Stomach (tissue), 9 donors: Measurements from ENCODE around the gene SEC11A. TPM values are rescaled to one million over a fixed set of nuclear protein-coding genes. Genes with fewer than 3 reads are reported as not detected.

Experiments used
- DNase-seq, 2 donors: peaks; one replicate each; pipeline versions ENCODE4 v3.0.0 to v3.0.0-alpha.2; 2013 to 2019
- H3K27ac ChIP-seq, 5 donors: fragments of 200-600 bp in 4 of 5; sonication (generic) in 4 of 5; one replicate each; pipeline ENCODE4 v1.5.1; 2013 to 2019; ENCODE audit warnings: mild to moderate bottlenecking in 1 of 5, moderate library complexity in 1 of 5
- H3K27me3 ChIP-seq, 3 donors: fragments of 200-600 bp; sonication (generic); one replicate each; pipeline ENCODE4 v1.5.1; 2017 to 2019; ENCODE audit warnings: mixed run types in 1 of 3
- H3K36me3 ChIP-seq, 4 donors: fragments of 200-600 bp; sonication (generic); 1 replicate in 3 of 4; 2 replicates in 1 of 4; pipeline ENCODE4 v1.5.1; 2016 to 2019
- H3K4me1 ChIP-seq, 4 donors: fragments of 200-600 bp; sonication (generic); one replicate each; pipeline ENCODE4 v1.5.1; 2016 to 2019
- H3K4me3 ChIP-seq, 4 donors: fragments of 200-600 bp; sonication (generic) in 3 of 4; one replicate each; pipeline ENCODE4 v1.5.1; 2016 to 2019; ENCODE audit warnings: mild to moderate bottlenecking in 1 of 4
- H3K9me3 ChIP-seq, 4 donors: fragments of 200-600 bp; sonication (generic); one replicate each; pipeline ENCODE4 v1.5.1; 2016 to 2019
- EP300 ChIP-seq: sonication (generic); formaldehyde crosslinking; IDR thresholded peaks from one replicate; pipeline ENCODE4 v1.6.1; 2017; ENCODE audit warnings: antibody characterized with exemption
- POLR2A ChIP-seq, 4 donors: fragments of 450-650 bp; IDR thresholded peaks; one replicate each; pipeline ENCODE4 v1.6.1; 2016; ENCODE audit warnings: antibody characterized with exemption in 4 of 4, control low read depth in 2 of 4, mild to moderate bottlenecking in 1 of 4, moderate library complexity in 1 of 4
- POLR2AphosphoS5 ChIP-seq, 3 donors: sonication (generic); formaldehyde crosslinking; IDR thresholded peaks; one replicate each; pipeline ENCODE4 v1.6.1; 2016; ENCODE audit warnings: antibody characterized with exemption in 3 of 3
- WGBS, 5 donors: extraction: QIAGEN DNeasy Blood & Tissue Kit in 3 of 5; methylation state at CpG; one replicate each; pipeline versions ENCODE4 v1.1.5 to v1.1.7; 2013 to 2018; 5-methylcytosine and 5-hydroxymethylcytosine counted together
- intact Hi-C: fragments of 100-400 bp; cut with DNase I; formaldehyde crosslinking; loops from one replicate; pipeline ENCODE4 v1.15.1; 2023; ENCODE audit warnings: low total_unique reads
- polyA plus RNA-seq, 3 donors: library from polyadenylated mRNA; stranded (reverse); fragments of 200-250 nt; gene quantifications; one replicate each; pipeline ENCODE4 v1.2.3, GENCODE V29; 2013
- total RNA-seq, 5 donors: library from RNA; depleted of rRNA; stranded (reverse); fragments of >200 nt; gene quantifications; one replicate each; pipeline versions ENCODE4 v1.1.0 to v1.2.3, GENCODE V29; 2014 to 2016
- TF ChIP-seq, protein P1 (sequence below), 7 experiments: fragments of 450-650 bp in 4 of 7; fragments of 200-600 bp in 3 of 7; sonication (generic) in 3 of 7; IDR thresholded peaks; one replicate each; pipeline ENCODE4 v1.5.1; 2016 to 2019; ENCODE audit warnings: antibody characterized with exemption in 7 of 7, control low read depth in 2 of 7, mild to moderate bottlenecking in 1 of 7
- donor health status: healthy with polysubstance abuse.
- donor health status: Bipolar disorder and iron deficiency.
- donor health status: healthy.

Gene SEC11A
- total and polyA plus RNA-seq, 8 donors, result 24.3 to 186 (median 101) TPM

DNA sequence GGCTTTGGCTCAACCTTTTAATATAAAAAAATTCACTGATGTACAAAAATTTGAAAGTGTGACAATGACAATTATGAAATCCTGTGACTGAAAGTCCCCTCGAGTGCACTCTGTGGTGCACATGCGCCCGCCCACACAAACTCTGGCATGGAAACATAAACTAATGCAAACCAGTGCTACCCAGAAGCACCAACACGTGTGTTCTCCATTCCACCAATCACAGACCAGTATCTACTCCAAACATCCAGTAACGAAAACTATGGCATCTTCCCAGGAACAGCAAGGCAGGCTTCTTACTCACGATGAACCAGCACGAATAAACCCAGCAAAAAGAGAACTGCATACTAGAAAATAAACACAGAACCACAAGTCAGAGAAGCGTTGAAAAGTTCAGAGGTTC is 46.2 kb downstream of the SEC11A start:
- H3K27ac ChIP-seq, result no peak overlapping the region
- DNase-seq, result no peak
- H3K36me3 ChIP-seq, result peaks cover 7 to 84% (median 82%) of the 10 kb centered on the region in 4 donors
- H3K27me3 ChIP-seq, result no peaks in the 10 kb centered on the region
- WGBS, 5 donors, result 83 to 88% (median 86%) methylated on average over 8 of the region's 8 CpGs
- H3K4me3 ChIP-seq, result no peak overlapping the region
- no peaks in the 10 kb centered on the region for H3K9me3 ChIP-seq
- TF ChIP-seq POLR2AphosphoS5 (IDR thresholded peaks at IDR 0.05) (no peak), POLR2A (IDR thresholded peaks at IDR 0.05) (no peak), EP300 (no peak)
- TF ChIP-seq, protein P1, sequence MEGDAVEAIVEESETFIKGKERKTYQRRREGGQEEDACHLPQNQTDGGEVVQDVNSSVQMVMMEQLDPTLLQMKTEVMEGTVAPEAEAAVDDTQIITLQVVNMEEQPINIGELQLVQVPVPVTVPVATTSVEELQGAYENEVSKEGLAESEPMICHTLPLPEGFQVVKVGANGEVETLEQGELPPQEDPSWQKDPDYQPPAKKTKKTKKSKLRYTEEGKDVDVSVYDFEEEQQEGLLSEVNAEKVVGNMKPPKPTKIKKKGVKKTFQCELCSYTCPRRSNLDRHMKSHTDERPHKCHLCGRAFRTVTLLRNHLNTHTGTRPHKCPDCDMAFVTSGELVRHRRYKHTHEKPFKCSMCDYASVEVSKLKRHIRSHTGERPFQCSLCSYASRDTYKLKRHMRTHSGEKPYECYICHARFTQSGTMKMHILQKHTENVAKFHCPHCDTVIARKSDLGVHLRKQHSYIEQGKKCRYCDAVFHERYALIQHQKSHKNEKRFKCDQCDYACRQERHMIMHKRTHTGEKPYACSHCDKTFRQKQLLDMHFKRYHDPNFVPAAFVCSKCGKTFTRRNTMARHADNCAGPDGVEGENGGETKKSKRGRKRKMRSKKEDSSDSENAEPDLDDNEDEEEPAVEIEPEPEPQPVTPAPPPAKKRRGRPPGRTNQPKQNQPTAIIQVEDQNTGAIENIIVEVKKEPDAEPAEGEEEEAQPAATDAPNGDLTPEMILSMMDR (IDR thresholded peaks at IDR 0.05), result no peak
- peaks cover 0 to 8% (median 0%) of the 10 kb centered on the region in 4 donors for H3K4me1 ChIP-seq
- intact Hi-C loops, result no loop called here

DNA sequence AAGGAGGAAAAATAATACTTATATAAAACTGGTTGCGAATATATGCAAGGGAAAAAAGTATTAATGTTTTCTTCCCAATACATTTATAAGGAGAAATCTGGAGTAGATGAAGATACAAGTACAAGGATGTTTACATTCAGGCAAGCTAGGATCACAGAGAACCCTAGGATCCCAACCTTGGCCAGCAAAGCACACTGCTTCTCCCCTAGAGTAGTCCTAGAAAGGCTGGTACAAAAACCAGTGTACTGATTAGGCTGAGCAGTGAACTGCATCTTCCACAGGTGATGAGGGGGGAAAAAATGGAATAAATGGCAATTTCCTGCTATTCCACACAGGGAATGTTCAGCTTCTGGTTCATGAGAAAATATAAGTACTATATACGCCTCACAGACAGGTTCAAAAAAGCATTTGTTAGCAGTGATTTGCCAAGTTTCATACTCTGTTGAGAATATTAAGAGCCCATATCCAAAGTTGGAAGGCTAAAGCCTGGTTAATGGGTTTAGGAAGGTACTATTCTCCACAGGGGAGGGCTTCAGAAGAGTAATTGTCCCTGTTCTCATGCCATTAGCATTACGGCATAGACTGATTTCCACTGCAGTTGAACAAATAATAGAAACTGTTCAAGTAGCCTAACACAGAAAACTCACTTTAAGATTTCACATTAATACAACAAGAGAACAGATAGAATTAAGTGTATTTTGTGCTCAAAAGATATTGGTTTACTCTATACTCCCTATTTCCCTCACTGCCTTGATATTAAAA is 47.5 kb downstream of the SEC11A start:
- WGBS, 5 donors, result 79 to 95% (median 86%) methylated on average over 3 of the region's 3 CpGs
- TF ChIP-seq EP300, result no peak
- TF ChIP-seq POLR2AphosphoS5 (IDR thresholded peaks at IDR 0.05), result no peak
- TF ChIP-seq POLR2A (IDR thresholded peaks at IDR 0.05), result no peak
- TF ChIP-seq, protein P1 (IDR thresholded peaks at IDR 0.05), result no peak
- Histone ChIP-seq H3K27ac (no peak overlapping the region), H3K9me3 (no peaks in the 10 kb centered on the region), H3K4me1 (peaks cover 0 to 8% (median 0%) of the 10 kb centered on the region in 4 donors), H3K4me3 (no peak overlapping the region), H3K27me3 (no peaks in the 10 kb centered on the region), H3K36me3 (peaks cover 7 to 83% (median 72%) of the 10 kb centered on the region in 4 donors)
- intact Hi-C loops, result no loop called here
- no peak for DNase-seq

DNA sequence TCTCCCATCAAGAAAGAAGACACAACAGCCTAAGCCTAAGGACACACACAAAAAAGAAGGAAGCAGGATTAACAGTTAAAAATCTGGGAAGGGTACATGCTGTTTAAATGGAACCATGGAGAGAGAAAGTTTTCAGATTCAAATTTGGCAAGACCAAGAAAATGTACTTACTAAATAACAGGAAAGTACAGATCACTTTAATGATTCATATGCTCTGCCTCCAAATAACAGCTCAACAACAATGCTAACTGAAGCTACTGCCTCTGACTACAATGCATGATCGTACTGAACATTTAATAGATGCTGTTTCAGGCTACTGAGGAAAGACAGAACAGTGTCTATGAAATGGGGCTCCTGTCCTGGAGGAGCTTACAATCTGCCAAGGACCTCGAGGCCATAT is 49.6 kb downstream of the SEC11A start:
- TF ChIP-seq POLR2AphosphoS5 (IDR thresholded peaks at IDR 0.05), result no peak
- TF ChIP-seq, protein P1 (IDR thresholded peaks at IDR 0.05), result no peak
- no peak for TF ChIP-seq POLR2A (IDR thresholded peaks at IDR 0.05)
- TF ChIP-seq EP300, result no peak
- Histone ChIP-seq H3K9me3 (no peaks in the 10 kb centered on the region), H3K36me3 (peaks cover 7 to 74% (median 62%) of the 10 kb centered on the region in 4 donors), H3K4me3 (no peak overlapping the region), H3K27me3 (no peaks in the 10 kb centered on the region), H3K4me1 (peaks cover 0 to 8% (median 0%) of the 10 kb centered on the region in 4 donors), H3K27ac (no peak overlapping the region)
- intact Hi-C loops, result no loop called here
- WGBS, 5 donors, result 65 to 84% (median 75%) methylated on average over 2 of the region's 2 CpGs
- no peak for DNase-seq

DNA sequence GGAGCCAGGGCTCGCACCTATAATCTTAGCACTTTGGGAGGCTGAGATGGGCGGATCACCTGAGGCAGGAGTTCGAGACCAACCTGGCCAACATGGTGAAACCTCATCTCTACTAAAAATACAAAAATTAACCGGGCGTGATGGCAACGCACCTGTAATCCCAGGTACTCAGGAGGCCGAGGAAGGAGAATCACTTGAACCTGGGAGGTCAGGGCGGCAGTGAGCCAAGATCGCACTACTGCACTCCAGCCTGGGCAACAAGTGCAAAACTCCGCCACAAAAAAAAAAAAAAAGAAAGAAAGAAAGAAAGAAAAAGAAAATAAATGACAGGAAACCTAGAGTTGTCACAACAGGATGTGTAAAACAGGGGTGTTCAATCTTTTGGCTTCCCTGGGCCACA is 54.9 kb downstream of the SEC11A start:
- H3K36me3 ChIP-seq, result peaks cover 0 to 23% (median 16%) of the 10 kb centered on the region in 4 donors
- H3K9me3 ChIP-seq, result no peaks in the 10 kb centered on the region
- no peak overlapping the region for H3K27ac ChIP-seq
- H3K4me3 ChIP-seq, result no peak overlapping the region
- WGBS, 5 donors, result 93 to 98% (median 97%) methylated on average over 10 of the region's 10 CpGs
- intact Hi-C loops, result no loop called here
- peaks cover 5 to 25% (median 16%) of the 10 kb centered on the region in 4 donors for H3K4me1 ChIP-seq
- no peak for DNase-seq
- no peaks in the 10 kb centered on the region for H3K27me3 ChIP-seq
- TF ChIP-seq, protein P1 (IDR thresholded peaks at IDR 0.05), result no peak
- TF ChIP-seq POLR2A (IDR thresholded peaks at IDR 0.05), result no peak
- no peak for TF ChIP-seq EP300
- no peak for TF ChIP-seq POLR2AphosphoS5 (IDR thresholded peaks at IDR 0.05)
